GM11168 (cell line): ENCODE results near the gene PLPP4.

Experiments
- in situ Hi-C: fragments of 300-500 bp; cut with MboI; formaldehyde crosslinking; loops from one replicate; pipeline ENCODE4 v1.12.0; 2022; ENCODE audit warnings: low sequenced_read_pairs; ENCODE audit not compliant: unreplicated experiment

PLPP4 gene

DNA sequence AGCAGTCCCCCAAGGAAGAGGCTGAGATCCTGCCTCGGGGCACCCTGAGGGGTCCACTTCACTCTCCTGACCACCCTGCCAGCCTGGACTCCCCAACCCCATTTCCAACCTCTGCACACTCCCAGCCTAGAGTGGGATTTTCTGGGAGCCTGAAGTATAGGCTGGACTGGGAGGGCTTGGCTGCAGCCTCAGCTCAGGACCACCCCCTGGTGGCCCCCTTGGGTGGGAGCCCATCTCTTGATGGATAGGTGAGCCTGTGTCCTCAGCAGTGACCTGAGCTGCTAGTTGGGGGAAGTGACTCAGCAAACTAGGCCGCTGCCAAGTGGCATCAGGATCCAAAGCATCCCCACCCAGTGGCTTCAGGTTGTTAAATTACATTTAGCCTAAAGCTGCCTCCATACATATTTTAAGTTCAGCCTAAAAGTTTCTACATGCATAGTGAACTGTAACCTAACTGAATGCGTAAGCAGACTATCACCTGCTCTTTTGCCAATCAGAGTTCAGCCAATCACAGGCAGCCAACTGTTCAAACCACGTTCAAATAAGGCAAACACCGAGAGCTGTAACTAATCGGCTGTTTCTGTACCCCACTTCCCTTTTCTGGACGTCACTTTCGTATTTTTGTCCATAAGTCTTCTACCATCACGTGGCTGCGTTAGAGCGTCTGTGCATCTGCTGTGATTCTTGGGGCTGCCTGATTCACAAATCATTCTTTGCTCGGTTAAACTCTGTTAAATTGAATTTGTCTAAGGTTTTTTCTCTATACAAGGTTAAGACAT, 144.0 kb downstream of the PLPP4 start:
- in situ Hi-C loops, result no loop called here

DNA sequence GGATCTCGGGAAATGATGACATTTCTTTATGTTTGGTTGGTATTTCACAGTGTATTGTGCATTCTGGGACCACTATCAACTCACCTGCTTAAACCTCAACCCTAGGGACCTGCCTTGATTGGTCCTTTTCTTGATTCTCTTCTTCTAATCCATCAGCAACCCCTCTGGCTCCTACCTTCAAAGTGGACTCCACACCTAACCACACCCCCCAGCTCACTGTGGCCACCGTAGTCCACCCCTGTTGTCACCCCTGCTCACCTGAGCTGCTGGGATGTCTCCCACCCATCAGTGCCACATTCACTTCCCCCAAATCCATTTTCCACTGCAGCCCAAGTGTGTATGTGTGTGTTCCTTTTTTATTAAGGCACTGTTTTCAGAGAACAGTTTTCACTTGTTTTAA, 145.0 kb downstream of the PLPP4 start:
- in situ Hi-C loops, result no loop called here

DNA sequence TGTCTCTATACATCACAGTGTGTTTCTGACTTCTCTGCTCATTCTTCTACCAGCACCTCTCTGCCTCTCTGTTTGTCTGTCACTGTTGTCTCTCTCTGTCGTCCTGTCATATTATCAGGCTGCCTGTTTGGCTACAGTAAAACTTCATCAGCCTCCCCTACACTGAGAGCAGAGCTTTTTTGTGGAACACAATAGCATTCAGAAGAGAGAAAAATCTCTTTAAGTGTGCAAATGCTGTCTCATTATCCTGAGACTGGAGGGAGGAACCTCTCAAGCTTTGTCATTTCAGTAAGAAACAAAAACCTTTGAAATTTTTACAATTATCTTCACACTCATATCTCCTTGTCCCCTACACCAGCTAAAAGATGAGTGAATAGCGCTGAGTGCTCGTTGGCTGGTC, 148.4 kb downstream of the PLPP4 start:
- in situ Hi-C loops, result no loop called here

DNA sequence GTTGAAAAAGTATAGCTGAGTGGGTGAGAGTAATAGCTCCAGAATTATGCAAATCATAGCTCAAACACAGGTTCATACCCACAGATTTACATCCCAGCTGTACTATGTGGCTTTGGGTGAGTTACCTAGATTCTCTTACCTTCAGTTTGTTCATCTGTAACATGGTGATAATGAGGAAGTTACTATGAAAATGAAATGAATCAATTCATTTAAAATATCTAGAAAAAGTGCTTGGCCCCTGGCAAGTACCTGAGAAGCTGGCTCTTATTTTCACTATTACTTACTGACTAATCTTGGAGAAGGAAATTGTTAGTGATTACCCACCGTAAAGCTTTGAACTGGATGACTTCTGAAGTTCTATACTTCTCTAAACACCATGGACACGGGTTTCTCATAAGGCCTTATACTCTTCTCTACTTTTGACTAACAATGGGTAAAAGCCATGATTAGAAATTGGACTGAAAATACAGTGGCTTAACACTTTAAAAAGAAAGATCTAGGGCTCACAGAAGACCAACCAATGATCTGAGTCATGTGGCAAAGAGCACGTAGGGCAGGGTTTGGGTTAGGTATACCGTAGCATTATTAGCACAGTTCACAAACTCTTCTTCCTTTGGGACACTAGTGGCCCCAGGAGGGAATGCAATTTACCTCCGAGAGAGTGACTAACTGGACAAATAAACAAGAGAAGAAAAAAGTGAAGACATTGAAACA, 149.2 kb downstream of the PLPP4 start:
- in situ Hi-C loops, result no loop called here

DNA sequence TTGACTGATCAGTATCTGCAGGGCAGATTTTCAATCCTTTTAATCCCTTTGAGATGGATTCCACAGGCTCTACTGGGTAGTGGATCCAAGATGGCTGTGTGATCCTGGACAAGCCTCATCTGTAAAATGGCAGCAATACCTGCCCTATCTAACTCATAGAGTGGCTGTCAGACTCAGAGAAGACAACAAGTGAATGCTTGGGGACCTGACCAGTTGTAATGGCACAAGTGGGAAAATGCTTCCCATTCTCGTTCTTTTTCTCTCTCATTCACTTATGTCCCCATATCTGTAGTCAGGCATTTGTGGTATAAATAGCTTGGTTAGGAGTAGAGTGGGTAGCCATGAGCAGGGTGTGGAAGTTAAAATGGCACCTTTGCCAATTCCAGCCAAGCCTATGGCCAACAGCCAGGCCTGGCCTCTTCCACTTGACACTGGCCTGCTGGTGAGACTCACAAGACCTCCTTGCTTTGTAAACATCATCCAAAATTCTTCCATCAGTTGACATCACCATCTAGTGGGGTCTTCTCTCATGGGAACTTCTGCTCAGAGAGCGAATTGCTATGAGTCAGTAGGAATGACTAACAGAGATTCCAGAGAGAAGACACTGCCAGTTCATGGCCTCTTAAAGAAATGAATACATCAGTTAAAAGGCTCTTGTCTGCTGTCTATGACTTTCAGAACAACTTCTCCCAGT, 150.1 kb downstream of the PLPP4 start:
- in situ Hi-C loops, result no loop called here

DNA sequence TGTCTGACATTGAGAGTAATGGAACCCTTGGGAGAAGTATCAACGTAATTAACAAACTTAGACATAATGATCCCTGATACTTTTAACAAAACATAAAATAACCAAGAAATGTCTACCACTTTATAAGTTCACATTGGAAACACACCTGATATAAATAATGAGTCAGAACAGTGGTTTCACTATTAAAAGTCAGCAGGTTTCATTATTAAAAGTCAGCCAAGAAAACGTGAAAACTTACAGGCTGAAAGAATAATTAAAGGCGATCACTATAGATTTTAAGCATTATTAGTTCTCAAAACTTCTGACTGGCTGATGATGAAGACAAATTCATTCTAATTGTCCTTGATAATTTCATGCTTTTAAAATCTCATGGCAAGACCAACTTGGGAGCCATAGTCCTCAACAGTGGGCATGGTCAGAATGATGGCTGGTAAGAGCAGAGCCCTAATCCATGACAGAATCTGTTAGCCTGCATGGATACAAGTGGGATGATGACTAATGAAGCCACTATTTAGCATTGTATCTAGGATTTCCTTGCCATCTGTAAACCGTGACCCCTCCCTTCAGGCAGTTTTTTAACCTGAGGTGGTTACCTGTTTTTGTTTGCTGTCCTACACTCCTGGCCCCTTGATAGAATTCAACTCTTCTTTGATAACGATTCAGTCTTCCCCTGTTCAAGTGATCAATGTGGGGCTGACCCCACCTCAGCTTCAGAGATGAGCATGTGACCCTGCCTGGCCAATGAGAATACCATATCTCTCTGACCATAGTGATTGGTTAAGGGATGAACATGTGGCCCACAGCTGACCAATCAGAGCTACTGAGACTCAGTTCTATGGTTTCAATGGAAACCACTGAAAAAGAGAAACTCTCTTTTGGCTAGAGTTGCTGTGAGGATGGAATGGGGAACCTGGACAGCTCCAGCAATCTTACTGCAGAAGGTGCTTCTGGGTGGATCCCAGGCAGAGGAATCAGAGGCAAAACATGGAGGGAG, 151.0 kb downstream of the PLPP4 start:
- in situ Hi-C loops, result no loop called here

DNA sequence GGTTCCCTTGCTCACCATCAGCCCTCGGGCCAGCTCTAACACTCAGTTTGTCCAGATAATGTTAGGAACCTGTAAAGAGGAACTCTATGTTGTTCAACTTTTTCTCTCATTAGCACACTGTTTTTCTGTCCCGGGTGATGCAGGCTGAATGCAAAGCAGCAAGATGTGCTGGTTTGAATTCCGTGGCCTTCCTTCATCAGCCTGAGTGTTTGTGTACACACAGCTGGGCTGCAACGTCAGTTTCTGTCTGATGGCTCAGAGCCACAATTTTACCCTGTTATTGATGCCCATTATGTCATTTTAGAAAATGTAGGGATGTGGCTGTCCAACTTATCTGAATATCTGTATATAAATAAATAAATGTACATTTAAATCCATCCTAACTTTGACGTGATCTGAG, 152.0 kb downstream of the PLPP4 start:
- in situ Hi-C loops, result no loop called here

GRCh38 chr10:120610791-120611190, 153.8 kb downstream of the PLPP4 start:
- in situ Hi-C loops, result no loop called here

GRCh38 chr10:120612756-120613155, 155.7 kb downstream of the PLPP4 start:
- in situ Hi-C loops, result no loop called here

GRCh38 chr10:120613180-120613579, 156.2 kb downstream of the PLPP4 start:
- in situ Hi-C loops, result no loop called here

GRCh38 chr10:120614680-120615079, 157.7 kb downstream of the PLPP4 start:
- in situ Hi-C loops, result no loop called here

GRCh38 chr10:120616311-120616911, 159.4 kb downstream of the PLPP4 start:
- in situ Hi-C loops, result no loop called here

DNA sequence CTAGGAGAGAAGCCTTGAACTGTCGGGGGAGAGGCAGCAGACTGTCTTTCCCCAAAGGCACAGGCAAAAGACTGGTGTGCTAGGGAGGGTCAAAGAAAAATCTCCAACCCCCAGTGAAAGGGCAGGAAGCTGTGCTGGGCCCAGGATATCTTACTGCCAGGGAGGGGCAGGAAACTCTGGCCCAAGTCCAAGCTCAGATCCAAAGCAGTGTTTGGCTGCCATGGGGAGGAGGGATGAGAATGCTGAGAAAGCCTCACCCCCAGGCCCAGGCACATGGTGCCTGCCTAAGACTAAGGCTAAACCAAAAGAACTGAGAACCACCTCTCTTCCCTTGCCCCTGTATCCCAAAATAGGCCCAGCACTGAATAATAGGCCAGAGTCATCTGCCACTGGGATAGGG, 171.2 kb downstream of the PLPP4 start:
- in situ Hi-C loops, result no loop called here

GRCh38 chr10:120630266-120630665, 173.2 kb downstream of the PLPP4 start:
- in situ Hi-C loops, result no loop called here

GRCh38 chr10:120632047-120632446, 175.0 kb downstream of the PLPP4 start:
- in situ Hi-C loops, result no loop called here

DNA sequence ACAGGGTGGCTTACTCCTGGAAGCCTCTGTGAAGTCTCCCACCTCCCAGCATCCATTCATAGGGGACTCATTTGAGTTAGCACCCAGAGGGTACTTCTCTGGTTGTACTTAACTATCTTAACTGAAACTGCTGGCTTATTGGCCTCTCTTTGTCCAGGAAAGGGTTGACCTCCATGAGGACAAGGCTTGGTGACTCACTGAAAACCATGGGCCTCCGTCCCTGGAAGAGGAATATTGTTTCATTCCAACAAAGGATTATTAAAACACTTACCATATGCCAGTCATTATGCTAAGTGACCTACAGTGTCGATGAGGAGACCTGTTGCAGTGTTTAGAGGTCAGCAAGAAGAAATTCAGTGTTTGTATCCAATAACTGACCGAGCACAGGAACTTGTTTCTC, 175.9 kb downstream of the PLPP4 start:
- in situ Hi-C loops, result no loop called here

DNA sequence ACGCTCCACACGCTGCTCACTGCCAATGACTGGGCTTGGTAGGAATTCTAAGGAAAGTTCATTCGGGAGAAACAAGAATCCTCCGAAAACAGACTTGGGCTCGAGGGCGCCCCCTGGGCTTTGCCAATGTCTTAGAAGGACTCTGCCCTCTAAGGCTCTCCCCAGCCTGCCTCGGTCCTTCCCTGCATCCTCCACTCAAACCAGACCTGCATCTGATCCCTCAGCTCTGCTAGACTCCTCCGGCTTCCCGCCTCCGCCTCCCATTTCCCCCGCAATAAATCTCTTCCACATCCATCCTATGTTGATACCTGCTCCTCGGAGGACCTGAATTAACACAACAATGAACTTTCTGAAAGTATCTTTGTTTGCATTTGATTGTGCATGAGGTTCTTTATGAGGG, 177.6 kb downstream of the PLPP4 start:
- in situ Hi-C loops, result no loop called here
